RWPE2 (cell line): ENCODE data around the gene PCSK5.

ENCODE experiments used
- ATAC-seq: fragments of 200-7000 bp; cut with Tn5 transposase; 3 replicates; pipeline ENCODE4 v1.9.1; 2021; ENCODE audit warnings: low read depth
- DNase-seq: peaks from one replicate; pipeline ENCODE4 v3.0.0-alpha.2; 2020; ENCODE audit warnings: low spot score
- H3K27ac ChIP-seq: fragments of 450-650 bp; 2 replicates; pipeline ENCODE4 v1.5.1; 2017; ENCODE audit warnings: mild to moderate bottlenecking; ENCODE audit not compliant: poor library complexity, severe bottlenecking
- H3K27me3 ChIP-seq: fragments of 250-450 bp; sonication (Bioruptor Pico); 2 replicates; pipeline ENCODE4 v1.5.1; 2021; ENCODE audit warnings: mild to moderate bottlenecking, moderate library complexity; ENCODE audit not compliant: insufficient read depth, poor library complexity, severe bottlenecking
- H3K36me3 ChIP-seq: fragments of 250-450 bp; sonication (Bioruptor Pico); 2 replicates; pipeline ENCODE4 v1.5.1; 2020; ENCODE audit warnings: low read depth, mild to moderate bottlenecking, moderate library complexity
- H3K4me1 ChIP-seq: fragments of 250-450 bp; sonication (Bioruptor Pico); 2 replicates; pipeline ENCODE4 v1.5.1; 2021; ENCODE audit warnings: mild to moderate bottlenecking, moderate library complexity; ENCODE audit not compliant: insufficient read depth, poor library complexity, severe bottlenecking
- H3K4me3 ChIP-seq: fragments of 250-450 bp; sonication (Bioruptor Pico); 2 replicates; pipeline ENCODE4 v1.5.1; 2021; ENCODE audit warnings: mild to moderate bottlenecking, moderate library complexity; ENCODE audit not compliant: severe bottlenecking
- H3K9me3 ChIP-seq: fragments of 250-450 bp; sonication (Bioruptor Pico); 2 replicates; pipeline ENCODE4 v1.5.1; 2021; ENCODE audit warnings: mild to moderate bottlenecking, moderate library complexity; ENCODE audit not compliant: severe bottlenecking
- TF ChIP-seq, protein P1 (sequence below): fragments of 450-650 bp; IDR thresholded peaks from one replicate; pipeline ENCODE4 v1.5.1; 2017; ENCODE audit warnings: mild to moderate bottlenecking, moderate library complexity; ENCODE audit not compliant: poor library complexity, severe bottlenecking

The PCSK5 gene

GRCh38 chr9:75976549-75976948 lies 86.1 kb downstream of the PCSK5 start:
- ATAC-seq (no peak), DNase-seq (no peak)
- no peaks in the 10 kb centered on the region for H3K4me1 ChIP-seq
- no peaks in the 10 kb centered on the region for H3K27me3 ChIP-seq
- no peak overlapping the region for H3K4me3 ChIP-seq
- no peaks in the 10 kb centered on the region for H3K36me3 ChIP-seq
- TF ChIP-seq, protein P1, sequence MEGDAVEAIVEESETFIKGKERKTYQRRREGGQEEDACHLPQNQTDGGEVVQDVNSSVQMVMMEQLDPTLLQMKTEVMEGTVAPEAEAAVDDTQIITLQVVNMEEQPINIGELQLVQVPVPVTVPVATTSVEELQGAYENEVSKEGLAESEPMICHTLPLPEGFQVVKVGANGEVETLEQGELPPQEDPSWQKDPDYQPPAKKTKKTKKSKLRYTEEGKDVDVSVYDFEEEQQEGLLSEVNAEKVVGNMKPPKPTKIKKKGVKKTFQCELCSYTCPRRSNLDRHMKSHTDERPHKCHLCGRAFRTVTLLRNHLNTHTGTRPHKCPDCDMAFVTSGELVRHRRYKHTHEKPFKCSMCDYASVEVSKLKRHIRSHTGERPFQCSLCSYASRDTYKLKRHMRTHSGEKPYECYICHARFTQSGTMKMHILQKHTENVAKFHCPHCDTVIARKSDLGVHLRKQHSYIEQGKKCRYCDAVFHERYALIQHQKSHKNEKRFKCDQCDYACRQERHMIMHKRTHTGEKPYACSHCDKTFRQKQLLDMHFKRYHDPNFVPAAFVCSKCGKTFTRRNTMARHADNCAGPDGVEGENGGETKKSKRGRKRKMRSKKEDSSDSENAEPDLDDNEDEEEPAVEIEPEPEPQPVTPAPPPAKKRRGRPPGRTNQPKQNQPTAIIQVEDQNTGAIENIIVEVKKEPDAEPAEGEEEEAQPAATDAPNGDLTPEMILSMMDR, result no peak
- no peak overlapping the region for H3K27ac ChIP-seq
- no peaks in the 10 kb centered on the region for H3K9me3 ChIP-seq

GRCh38 chr9:75979362-75979761 lies 88.9 kb downstream of the PCSK5 start:
- Histone ChIP-seq H3K27ac (no peak overlapping the region), H3K4me1 (no peaks in the 10 kb centered on the region), H3K9me3 (no peaks in the 10 kb centered on the region), H3K36me3 (no peaks in the 10 kb centered on the region), H3K27me3 (no peaks in the 10 kb centered on the region), H3K4me3 (no peak overlapping the region)
- TF ChIP-seq, protein P1, result peak; percentile 29
- DNase-seq (no peak), ATAC-seq (no peak)

GRCh38 chr9:75983319-75984045 lies 93.0 kb downstream of the PCSK5 start:
- Histone ChIP-seq H3K27ac (no peak overlapping the region), H3K36me3 (no peaks in the 10 kb centered on the region), H3K4me1 (peaks cover 2% of the 10 kb centered on the region), H3K9me3 (no peaks in the 10 kb centered on the region), H3K27me3 (no peaks in the 10 kb centered on the region), H3K4me3 (no peak overlapping the region)
- TF ChIP-seq, protein P1, result no peak
- DNase-seq, result no peak
- no peak for ATAC-seq

- Histone ChIP-seq H3K27ac (no peak overlapping the region), H3K9me3 (no peaks in the 10 kb centered on the region), H3K4me1 (peaks cover 6% of the 10 kb centered on the region), H3K36me3 (no peaks in the 10 kb centered on the region), H3K4me3 (no peak overlapping the region), H3K27me3 (no peaks in the 10 kb centered on the region)
- no peak for ATAC-seq
- no peak for DNase-seq
- TF ChIP-seq, protein P1, result no peak
Measured at GRCh38 chr9:75985515-75985914, 95.0 kb downstream of the PCSK5 start.

GRCh38 chr9:75988663-75989062 lies 98.2 kb downstream of the PCSK5 start:
- ATAC-seq (peak; percentile 85), DNase-seq (no peak)
- no peaks in the 10 kb centered on the region for H3K36me3 ChIP-seq
- peaks cover 13% of the 10 kb centered on the region for H3K4me1 ChIP-seq
- H3K4me3 ChIP-seq, result no peak overlapping the region
- H3K27me3 ChIP-seq, result no peaks in the 10 kb centered on the region
- H3K9me3 ChIP-seq, result no peaks in the 10 kb centered on the region
- H3K27ac ChIP-seq, result peak overlapping the region; percentile 1
- TF ChIP-seq, protein P1, result no peak
